SK-N-SH treated with all-trans-retinoic acid at 6 μM for 48 hours (cell line): ENCODE data around the gene LRRIQ1.

ENCODE experiments used
- ATAC-seq: fragments of 200-7000 bp; cut with Tn5 transposase; 3 replicates; pipeline ENCODE4 v1.9.1; 2020; ENCODE audit warnings: mild to moderate bottlenecking, moderate library complexity
- ARNTL ChIP-seq: fragments of 450-650 bp; formaldehyde crosslinking; IDR thresholded peaks from 2 replicates; pipeline ENCODE4 v1.5.0; 2020; ENCODE audit warnings: low read depth, mild to moderate bottlenecking, moderate library complexity, borderline replicate concordance
- CREB5 ChIP-seq: fragments of 250-450 bp; sonication (Bioruptor Pico); IDR thresholded peaks from 2 replicates; pipeline ENCODE4 v1.5.1; 2020; ENCODE audit warnings: low read depth, mild to moderate bottlenecking, moderate library complexity
- CSDC2 ChIP-seq: fragments of 250-450 bp; sonication (Bioruptor Pico); IDR thresholded peaks from 2 replicates; pipeline ENCODE4 v1.5.0; 2020; ENCODE audit warnings: mild to moderate bottlenecking, moderate library complexity
- CSRNP3 ChIP-seq: fragments of 250-450 bp; sonication (Bioruptor Pico); IDR thresholded peaks from 2 replicates; pipeline ENCODE4 v1.5.1; 2021; ENCODE audit warnings: mild to moderate bottlenecking, moderate library complexity
- GLIS3 ChIP-seq: fragments of 250-450 bp; sonication (Bioruptor Pico); IDR thresholded peaks from 2 replicates; pipeline ENCODE4 v1.5.0; 2020; ENCODE audit warnings: mild to moderate bottlenecking, moderate library complexity
- ISL1 ChIP-seq: fragments of 250-450 bp; sonication (Bioruptor Pico); IDR thresholded peaks from 2 replicates; pipeline ENCODE4 v2.1.2; 2022; ENCODE audit warnings: mild to moderate bottlenecking, moderate library complexity
- OSR1 ChIP-seq: fragments of 250-450 bp; sonication (Bioruptor Pico); IDR thresholded peaks from 2 replicates; pipeline ENCODE4 v1.8.0; 2022; ENCODE audit warnings: moderate library complexity, mild to moderate bottlenecking, inconsistent platforms
- PATZ1 ChIP-seq: fragments of 250-450 bp; sonication (Bioruptor Pico); IDR thresholded peaks from 2 replicates; pipeline ENCODE4 v1.8.0; 2020; ENCODE audit warnings: mild to moderate bottlenecking, moderate library complexity, borderline replicate concordance
- POU6F1 ChIP-seq: fragments of 250-450 bp; sonication (Bioruptor Pico); IDR thresholded peaks from 2 replicates; pipeline ENCODE4 v1.8.0; 2021; ENCODE audit warnings: low read depth, mild to moderate bottlenecking, moderate library complexity, borderline replicate concordance
- PPARA ChIP-seq: fragments of 250-450 bp; sonication (Bioruptor Pico); IDR thresholded peaks from 2 replicates; pipeline ENCODE4 v1.5.0; 2020; ENCODE audit warnings: mild to moderate bottlenecking, borderline replicate concordance
- RARB ChIP-seq: fragments of 250-450 bp; sonication (Bioruptor Pico); IDR thresholded peaks from 2 replicates; pipeline ENCODE4 v1.8.0; 2021; ENCODE audit warnings: mild to moderate bottlenecking, moderate library complexity
- SNAI2 ChIP-seq: fragments of 250-450 bp; sonication (Bioruptor Pico); IDR thresholded peaks from 2 replicates; pipeline ENCODE4 v1.5.0; 2020; ENCODE audit warnings: mild to moderate bottlenecking, moderate library complexity
- TCF4 ChIP-seq: fragments of 250-450 bp; sonication (Bioruptor Pico); IDR thresholded peaks from 2 replicates; pipeline ENCODE4 v1.8.0; 2021; ENCODE audit warnings: mild to moderate bottlenecking, moderate library complexity, borderline replicate concordance
- TOX ChIP-seq: fragments of 250-450 bp; sonication (Bioruptor Pico); IDR thresholded peaks from 2 replicates; pipeline ENCODE4 v1.8.0; 2021; ENCODE audit warnings: mild to moderate bottlenecking, moderate library complexity, borderline replicate concordance
- TSHZ2 ChIP-seq: fragments of 250-450 bp; sonication (Bioruptor Pico); IDR thresholded peaks from 2 replicates; pipeline ENCODE4 v1.5.0; 2020; ENCODE audit warnings: mild to moderate bottlenecking, moderate library complexity
- ZC3H10 ChIP-seq: fragments of 250-450 bp; sonication (Bioruptor Pico); IDR thresholded peaks from 2 replicates; pipeline ENCODE4 v1.5.1; 2021; ENCODE audit warnings: mild to moderate bottlenecking, moderate library complexity
- ZFP3 ChIP-seq: fragments of 250-450 bp; sonication (Bioruptor Pico); IDR thresholded peaks from 2 replicates; pipeline ENCODE4 v1.5.0; 2020; ENCODE audit warnings: mild to moderate bottlenecking, moderate library complexity
- ZFP30 ChIP-seq: fragments of 450-650 bp; formaldehyde crosslinking; IDR thresholded peaks from 2 replicates; pipeline ENCODE4 v1.5.0; 2022; ENCODE audit warnings: mild to moderate bottlenecking, moderate library complexity
- ZNF565 ChIP-seq: fragments of 450-650 bp; formaldehyde crosslinking; conservative IDR thresholded peaks from 2 replicates; pipeline ENCODE4 v1.5.0; 2020; ENCODE audit warnings: low read depth, mild to moderate bottlenecking, moderate library complexity
- ZNF70 ChIP-seq: fragments of 450-650 bp; formaldehyde crosslinking; IDR thresholded peaks from 2 replicates; pipeline ENCODE4 v1.5.0; 2020; ENCODE audit warnings: mild to moderate bottlenecking, moderate library complexity
- ZNF8 ChIP-seq: fragments of 450-650 bp; formaldehyde crosslinking; IDR thresholded peaks from 2 replicates; pipeline ENCODE4 v1.5.0; 2020; ENCODE audit warnings: mild to moderate bottlenecking, moderate library complexity

The LRRIQ1 gene

GRCh38 chr12:85041395-85041794 is 5.2 kb downstream of the LRRIQ1 start (continued):
- TF ChIP-seq CREB5 (CRISPR knock-in tag) (no peak), CSDC2 (CRISPR knock-in tag) (no peak), GLIS3 (no peak), SNAI2 (CRISPR knock-in tag) (no peak), ZC3H10 (CRISPR knock-in tag) (no peak), TCF4 (no peak), TOX (CRISPR knock-in tag) (no peak), ZFP30 (no peak)

GRCh38 chr12:85043829-85044228 is 7.7 kb downstream of the LRRIQ1 start:
- no peak for ATAC-seq

GRCh38 chr12:85057370-85057963 is 21.3 kb downstream of the LRRIQ1 start:
- ATAC-seq, result peak; percentile 67
- no peak for TF ChIP-seq SNAI2 (CRISPR knock-in tag)
- TF ChIP-seq ARNTL (CRISPR knock-in tag), result no peak
- TF ChIP-seq RARB (CRISPR knock-in tag), result no peak
- no peak for TF ChIP-seq PPARA (CRISPR knock-in tag)
- no peak for TF ChIP-seq PATZ1 (CRISPR knock-in tag)
- no peak for TF ChIP-seq TSHZ2 (CRISPR knock-in tag)
- TF ChIP-seq GLIS3, result no peak
- no peak for TF ChIP-seq TCF4

More at GRCh38 chr12:85043829-85044228, 7.7 kb downstream of the LRRIQ1 start:
- TF ChIP-seq POU6F1 (CRISPR knock-in tag), result no peak
- no peak for TF ChIP-seq CSDC2 (CRISPR knock-in tag)
- TF ChIP-seq ZFP3 (CRISPR knock-in tag), result no peak
- TF ChIP-seq RARB (CRISPR knock-in tag), result no peak
- TF ChIP-seq ISL1 (CRISPR knock-in tag), result no peak
- no peak for TF ChIP-seq TCF4
- no peak for TF ChIP-seq OSR1
- TF ChIP-seq SNAI2 (CRISPR knock-in tag), result no peak
- no peak for TF ChIP-seq GLIS3
- no peak for TF ChIP-seq TSHZ2 (CRISPR knock-in tag)
- TF ChIP-seq CSRNP3, result no peak
- no peak for TF ChIP-seq ZNF565
- TF ChIP-seq ZC3H10 (CRISPR knock-in tag), result no peak
- TF ChIP-seq ZNF8 (CRISPR knock-in tag), result no peak
- TF ChIP-seq PPARA (CRISPR knock-in tag), result no peak
- TF ChIP-seq TOX (CRISPR knock-in tag), result no peak
- TF ChIP-seq ZNF70 (CRISPR knock-in tag), result no peak
